ENCODE data around the gene STX8.

GRCh38 chr17:9410301-9410700, 165.3 kb downstream of the STX8 start:
- TF ChIP-seq SP1 (IDR thresholded peaks at IDR 0.05): no peak
- no peak for TF ChIP-seq ELF4 (IDR thresholded peaks at IDR 0.05)
- no peak for TF ChIP-seq NFRKB (IDR thresholded peaks at IDR 0.05)
- no peak for TF ChIP-seq PKNOX1 (IDR thresholded peaks at IDR 0.05)
